ENCODE results near the gene TSSK2. TPM values are rescaled to one million over a fixed set of nuclear protein-coding genes. Genes with fewer than 3 reads are reported as not detected.

Gene TSSK2
- total RNA-seq, 4 donors from 2014 or later = not detected

DNA sequence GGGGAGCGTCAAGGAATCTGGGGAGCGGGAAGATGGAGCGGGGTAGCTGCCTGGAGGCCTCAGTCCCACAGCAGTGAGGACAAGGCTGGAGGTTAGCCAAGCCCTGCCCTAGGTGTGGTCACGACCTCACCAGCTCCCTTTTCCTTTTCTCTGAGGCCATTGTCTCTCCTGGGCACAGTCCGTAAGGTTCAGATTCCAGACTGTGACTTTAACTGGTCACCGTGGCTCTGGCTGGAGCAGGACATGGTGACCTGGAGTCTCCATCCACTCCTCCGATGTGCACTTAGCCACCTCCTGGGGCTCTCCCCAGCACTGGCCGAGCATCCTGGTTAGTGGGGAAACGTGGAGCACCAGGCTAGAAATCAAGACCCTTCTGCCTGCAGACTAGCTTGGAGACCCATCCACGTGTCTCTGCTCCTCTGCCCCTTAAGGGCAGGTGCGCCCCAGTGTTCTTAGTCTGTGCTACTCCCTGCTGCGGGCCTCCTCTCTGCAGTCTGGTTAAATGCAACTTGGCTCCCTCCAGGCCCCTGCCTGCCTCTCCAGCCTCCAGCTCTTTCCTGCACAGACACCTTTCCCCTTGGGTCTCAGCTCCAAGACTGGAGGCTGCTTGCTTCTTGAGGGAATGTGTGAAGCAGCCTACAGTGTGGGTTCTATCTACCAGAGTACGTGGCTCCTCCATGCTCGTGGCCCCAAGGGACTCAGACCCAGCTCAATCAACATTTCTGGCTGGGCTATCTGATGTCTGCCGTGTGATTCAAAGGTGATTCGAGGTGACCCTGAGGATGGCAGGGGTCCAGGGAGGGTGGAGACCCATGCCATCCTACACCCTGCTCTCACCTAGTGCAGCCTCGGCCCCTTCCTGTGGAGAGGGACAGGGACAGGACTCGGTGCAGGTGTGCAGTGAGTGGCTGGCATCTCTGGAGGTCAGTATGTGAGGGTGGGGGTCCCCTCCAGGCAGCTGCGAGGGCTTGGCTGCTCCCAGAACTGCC lies 42.2 kb downstream of the TSSK2 start:
- WGBS, 2 donors = 59 to 63% methylated on average over 19 of the region's 19 CpGs
- no peak for DNase-seq (ENCODE audit: low spot score in 2 of 2)
- H3K4me3 ChIP-seq (ENCODE audit: low read depth, poor library complexity, severe bottlenecking) = no peak overlapping the region
- TF ChIP-seq, protein P1, sequence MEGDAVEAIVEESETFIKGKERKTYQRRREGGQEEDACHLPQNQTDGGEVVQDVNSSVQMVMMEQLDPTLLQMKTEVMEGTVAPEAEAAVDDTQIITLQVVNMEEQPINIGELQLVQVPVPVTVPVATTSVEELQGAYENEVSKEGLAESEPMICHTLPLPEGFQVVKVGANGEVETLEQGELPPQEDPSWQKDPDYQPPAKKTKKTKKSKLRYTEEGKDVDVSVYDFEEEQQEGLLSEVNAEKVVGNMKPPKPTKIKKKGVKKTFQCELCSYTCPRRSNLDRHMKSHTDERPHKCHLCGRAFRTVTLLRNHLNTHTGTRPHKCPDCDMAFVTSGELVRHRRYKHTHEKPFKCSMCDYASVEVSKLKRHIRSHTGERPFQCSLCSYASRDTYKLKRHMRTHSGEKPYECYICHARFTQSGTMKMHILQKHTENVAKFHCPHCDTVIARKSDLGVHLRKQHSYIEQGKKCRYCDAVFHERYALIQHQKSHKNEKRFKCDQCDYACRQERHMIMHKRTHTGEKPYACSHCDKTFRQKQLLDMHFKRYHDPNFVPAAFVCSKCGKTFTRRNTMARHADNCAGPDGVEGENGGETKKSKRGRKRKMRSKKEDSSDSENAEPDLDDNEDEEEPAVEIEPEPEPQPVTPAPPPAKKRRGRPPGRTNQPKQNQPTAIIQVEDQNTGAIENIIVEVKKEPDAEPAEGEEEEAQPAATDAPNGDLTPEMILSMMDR (IDR thresholded peaks at IDR 0.05) = no peak
- no peak for TF ChIP-seq POLR2A (IDR thresholded peaks at IDR 0.05)
- intact Hi-C loops (cut with DNase I; ENCODE audit: low total_unique reads) = no loop called here

GRCh38 chr22:19174106-19175025 lies 43.3 kb downstream of the TSSK2 start:
- no peak overlapping the region for H3K4me3 ChIP-seq (ENCODE audit: low read depth, poor library complexity, severe bottlenecking)
- TF ChIP-seq, protein P1 (IDR thresholded peaks at IDR 0.05) = no peak
- WGBS, 2 donors = 35 to 41% methylated on average over 10 to 14 of the region's 14 CpGs
- no peak for DNase-seq (ENCODE audit: low spot score in 2 of 2)
- intact Hi-C loops (cut with DNase I; ENCODE audit: low total_unique reads) = no loop called here

- no peak for DNase-seq (ENCODE audit: low spot score in 2 of 2)
- H3K4me3 ChIP-seq (ENCODE audit: low read depth, poor library complexity, severe bottlenecking) = no peak overlapping the region
- 54 to 61% methylated on average over 3 to 7 of the region's 7 CpGs for WGBS, 2 donors
- intact Hi-C loops (cut with DNase I; ENCODE audit: low total_unique reads) = no loop called here
- TF ChIP-seq, protein P1 (IDR thresholded peaks at IDR 0.05) = no peak
- TF ChIP-seq POLR2A (IDR thresholded peaks at IDR 0.05) = no peak
These were observed 44.0 kb downstream of the TSSK2 start for GRCh38 chr22:19175026-19175601.

DNA sequence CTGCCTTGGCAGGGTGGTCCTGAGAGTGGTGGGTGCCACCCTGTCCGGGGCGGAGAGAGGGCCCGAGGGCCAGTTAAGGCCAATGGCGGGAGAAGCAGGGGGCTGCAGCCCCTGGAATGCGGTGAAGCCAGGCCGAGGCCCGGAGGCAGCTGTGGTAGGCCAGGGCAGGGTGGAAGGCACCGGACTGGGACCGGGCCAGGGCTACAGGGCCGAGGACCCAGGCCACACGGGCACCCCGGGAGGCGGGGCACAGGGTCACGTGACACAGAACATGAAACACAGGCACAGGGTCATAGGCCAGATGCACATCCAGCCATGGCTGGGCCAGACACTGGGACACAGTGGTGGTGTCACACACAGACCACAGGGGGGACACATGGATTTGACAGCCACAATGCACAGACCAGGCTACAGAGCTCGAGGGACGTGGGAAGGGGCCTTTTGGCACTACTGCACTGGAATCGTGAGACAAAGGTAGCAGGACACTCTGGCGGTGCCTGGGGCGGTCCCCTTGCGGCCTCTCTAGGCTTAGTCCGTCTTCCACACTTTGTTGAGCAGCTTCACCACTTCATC lies 44.6 kb downstream of the TSSK2 start:
- 68 to 78% methylated on average over 14 to 17 of the region's 21 CpGs for WGBS, 2 donors
- TF ChIP-seq, protein P1 (IDR thresholded peaks at IDR 0.05) = no peak
- no peak for TF ChIP-seq POLR2A (IDR thresholded peaks at IDR 0.05)
- intact Hi-C loops (cut with DNase I; ENCODE audit: low total_unique reads) = no loop called here
- H3K4me3 ChIP-seq (ENCODE audit: low read depth, poor library complexity, severe bottlenecking) = no peak overlapping the region
- DNase-seq (ENCODE audit: low spot score in 2 of 2) = no peak

GRCh38 chr22:19176175-19176643 lies 45.1 kb downstream of the TSSK2 start:
- DNase-seq (ENCODE audit: low spot score in 2 of 2) = no peak
- intact Hi-C loops (cut with DNase I; ENCODE audit: low total_unique reads) = no loop called here
- no peak overlapping the region for H3K4me3 ChIP-seq (ENCODE audit: low read depth, poor library complexity, severe bottlenecking)
- TF ChIP-seq POLR2A (IDR thresholded peaks at IDR 0.05) = no peak
- TF ChIP-seq, protein P1 (IDR thresholded peaks at IDR 0.05) = no peak
- 71 to 77% methylated on average over 11 to 12 of the region's 12 CpGs for WGBS, 2 donors
